H1 (cell line): ENCODE results near the gene LGR4. TPM values are rescaled to one million over a fixed set of nuclear protein-coding genes. Genes with fewer than 3 reads are reported as not detected.

Source experiments
- CTCF ChIA-PET: fragments of 300-600 bp; sonication (Branson Sonifier 250); formaldehyde crosslinking; loops from one replicate; lab custom pipeline; 2021; ENCODE audit not compliant: partially characterized antibody; lab: Charles Lee
- POLR2A ChIA-PET: fragments of 300-600 bp; sonication (Branson Sonifier 250); formaldehyde crosslinking; loops from one replicate; lab custom pipeline; 2021; ENCODE audit warnings: inconsistent platforms; ENCODE audit not compliant: partially characterized antibody; lab: Charles Lee
- DNase-seq, 2 experiments: peaks; one replicate each; pipeline versions ENCODE4 v3.0.0 to v3.0.0-alpha.2; 2010 to 2022; ENCODE audit warnings: low spot score in 2 of 2, low read depth in 1 of 2, mixed read lengths in 1 of 2
- FAIRE-seq: peaks from 2 replicates; lab custom pipeline; 2011; peaks lifted over from hg19 to GRCh38; lab: Jason Lieb, UNC
- H2AFZ ChIP-seq: 2 replicates; pipeline ENCODE4 v1.8.1; 2012; ENCODE audit warnings: low read length, inconsistent platforms
- H2AK5ac ChIP-seq: 2 replicates; pipeline ENCODE4 v1.6.1; 2013; ENCODE audit warnings: low read depth, low read length
- H2BK120ac ChIP-seq: replicated peaks from 2 replicates; pipeline ENCODE3; 2013; ENCODE audit warnings: low read depth, low read length, inconsistent platforms
- H2BK12ac ChIP-seq: 2 replicates; pipeline ENCODE4 v1.6.1; 2013; ENCODE audit warnings: low read depth, low read length
- H2BK15ac ChIP-seq: 2 replicates; pipeline ENCODE4 v1.6.1; 2013; ENCODE audit warnings: low read length
- H2BK20ac ChIP-seq: 2 replicates; pipeline ENCODE4 v1.6.1; 2013; ENCODE audit warnings: low read length
- H2BK5ac ChIP-seq: 2 replicates; pipeline ENCODE4 v1.6.1; 2013; ENCODE audit warnings: low read depth, low read length
- H3K14ac ChIP-seq: 2 replicates; pipeline ENCODE4 v1.6.1; 2013; ENCODE audit warnings: inconsistent platforms; ENCODE audit not compliant: insufficient read length
- H3K18ac ChIP-seq: 2 replicates; pipeline ENCODE4 v1.6.1; 2013; ENCODE audit warnings: low read length; ENCODE audit errors: extremely low read depth
- H3K23ac ChIP-seq: 2 replicates; pipeline ENCODE4 v1.6.1; 2013; ENCODE audit warnings: inconsistent platforms; ENCODE audit not compliant: insufficient read length
- H3K23me2 ChIP-seq: 2 replicates; pipeline ENCODE4 v1.6.1; 2013; ENCODE audit warnings: low read depth, low read length
- H3K27ac ChIP-seq: 2 replicates; pipeline ENCODE4 v1.6.1; 2011; ENCODE audit warnings: low read depth, low read length, inconsistent platforms
- H3K27me3 ChIP-seq, 4 experiments: replicated peaks in 1 of 4; 1 replicate in 1 of 4; 2 replicates in 3 of 4; pipeline versions ENCODE4 v1.6.1 to v1.8.1; 2011 to 2013; ENCODE audit warnings: low read length in 3 of 4, mild to moderate bottlenecking in 3 of 4, inconsistent platforms in 2 of 4, mixed read lengths in 2 of 4, moderate library complexity in 1 of 4; ENCODE audit not compliant: control insufficient read depth in 3 of 4, insufficient read depth in 3 of 4; ENCODE audit errors: extremely low read depth in 1 of 4
- H3K36me3 ChIP-seq, 4 experiments: 2 replicates each; pipeline versions ENCODE4 v1.6.1 to v1.8.1; 2011 to 2013; ENCODE audit warnings: mild to moderate bottlenecking in 4 of 4, low read length in 3 of 4, moderate library complexity in 2 of 4, control low read depth in 1 of 4, inconsistent platforms in 1 of 4; ENCODE audit not compliant: insufficient read depth in 4 of 4, control insufficient read depth in 2 of 4
- H3K4ac ChIP-seq: replicated peaks from 2 replicates; pipeline ENCODE3; 2013; ENCODE audit warnings: low read length, low read depth, mixed read lengths, inconsistent platforms; ENCODE audit not compliant: insufficient read length
- H3K4me1 ChIP-seq, 4 experiments: replicated peaks in 1 of 4; 1 replicate in 1 of 4; 2 replicates in 3 of 4; pipeline versions ENCODE4 v1.6.1 to v1.8.1; 2011 to 2013; ENCODE audit warnings: low read length in 3 of 4, inconsistent platforms in 2 of 4, mixed read lengths in 1 of 4; ENCODE audit not compliant: insufficient read depth in 4 of 4, control insufficient read depth in 3 of 4
- H3K4me2 ChIP-seq, 2 experiments: 2 replicates each; pipeline versions ENCODE4 v1.6.1 to v1.8.1; 2011 to 2013; ENCODE audit warnings: low read depth in 2 of 2, low read length in 2 of 2, control low read depth in 1 of 2, inconsistent platforms in 1 of 2, mild to moderate bottlenecking in 1 of 2; ENCODE audit not compliant: insufficient read depth in 1 of 2
- H3K4me3 ChIP-seq, 4 experiments: fragments of 200-600, 300-600 bp in 1 of 4; sonication (generic), shearing (Covaris generic), sonication (Bioruptor Twin) in 1 of 4; 2 replicates each; pipeline versions ENCODE4 v1.5.1 to v1.8.1; 2011 to 2016; ENCODE audit warnings: low read length in 4 of 4, low read depth in 3 of 4, control low read depth in 2 of 4, inconsistent platforms in 2 of 4, mild to moderate bottlenecking in 2 of 4, mixed read lengths in 1 of 4, moderate library complexity in 1 of 4; ENCODE audit not compliant: insufficient read depth in 2 of 4; ENCODE audit errors: extremely low read depth in 1 of 4
- H3K56ac ChIP-seq: replicated peaks from 2 replicates; pipeline ENCODE3; 2013; ENCODE audit warnings: low read depth, mild to moderate bottlenecking, mixed read lengths, low read length, inconsistent platforms; ENCODE audit not compliant: insufficient read length
- H3K79me1 ChIP-seq: 2 replicates; pipeline ENCODE4 v1.6.1; 2013; ENCODE audit warnings: low read depth, low read length, control low read depth
- H3K79me2 ChIP-seq, 2 experiments: 2 replicates each; pipeline versions ENCODE4 v1.6.1 to v1.8.1; 2012 to 2013; ENCODE audit warnings: low read length in 2 of 2, mild to moderate bottlenecking in 2 of 2, inconsistent platforms in 1 of 2; ENCODE audit not compliant: insufficient read depth in 2 of 2, control insufficient read depth in 1 of 2
- H3K9ac ChIP-seq, 4 experiments: replicated peaks in 1 of 4; 1 replicate in 1 of 4; 2 replicates in 3 of 4; pipeline versions ENCODE4 v1.6.1 to v1.8.1; 2011 to 2013; ENCODE audit warnings: low read depth in 3 of 4, low read length in 3 of 4, control low read depth in 2 of 4, mild to moderate bottlenecking in 2 of 4, moderate library complexity in 2 of 4, inconsistent platforms in 1 of 4; ENCODE audit errors: extremely low read depth in 1 of 4
- H3K9me3 ChIP-seq, 2 experiments: 2 replicates each; pipeline versions ENCODE4 v1.6.1 to v1.8.1; 2012 to 2013; ENCODE audit warnings: mild to moderate bottlenecking in 2 of 2, moderate library complexity in 2 of 2, control low read depth in 1 of 2, inconsistent platforms in 1 of 2, low read depth in 1 of 2, low read length in 1 of 2, mixed read lengths in 1 of 2; ENCODE audit not compliant: insufficient read depth in 2 of 2
- H4K20me1 ChIP-seq, 2 experiments: replicated peaks in 1 of 2; 2 replicates each; pipeline versions ENCODE3 to v1.8.1; 2011 to 2013; ENCODE audit warnings: inconsistent platforms in 2 of 2, low read length in 2 of 2, mild to moderate bottlenecking in 1 of 2; ENCODE audit not compliant: insufficient read depth in 2 of 2, control insufficient read depth in 1 of 2
- H4K5ac ChIP-seq: 2 replicates; pipeline ENCODE4 v1.6.1; 2013; ENCODE audit warnings: low read length, low read depth, mixed read lengths, inconsistent platforms; ENCODE audit not compliant: insufficient read length
- H4K8ac ChIP-seq: 2 replicates; pipeline ENCODE4 v1.8.0; 2013; ENCODE audit warnings: mild to moderate bottlenecking, moderate library complexity, low read length, inconsistent platforms; ENCODE audit not compliant: insufficient read depth; ENCODE audit errors: extremely low read depth
- H4K91ac ChIP-seq: replicated peaks from 2 replicates; pipeline ENCODE3; 2013; ENCODE audit warnings: low read length, mixed read lengths, inconsistent platforms; ENCODE audit not compliant: insufficient read length
- CTCF ChIP-seq, 3 experiments: IDR thresholded peaks; 1 replicate in 2 of 3; 2 replicates in 1 of 3; pipeline versions ENCODE4 v1.5.1 to v1.6.1; 2011; ENCODE audit warnings: low read length in 3 of 3, mild to moderate bottlenecking in 3 of 3, inconsistent platforms in 2 of 3, low read depth in 1 of 3, moderate library complexity in 1 of 3; ENCODE audit not compliant: insufficient read depth in 1 of 3; ENCODE audit errors: control extremely low read depth in 1 of 3
- FOSL1 ChIP-seq: IDR thresholded peaks from 2 replicates; pipeline ENCODE4 v1.6.1; 2011; ENCODE audit warnings: mild to moderate bottlenecking, low read depth, low read length, moderate library complexity; ENCODE audit not compliant: insufficient read depth
- JUND ChIP-seq: IDR thresholded peaks from 2 replicates; pipeline ENCODE4 v1.6.1; 2011; ENCODE audit warnings: mild to moderate bottlenecking, improper control_type of control experiment, low read length
- MAFK ChIP-seq: IDR thresholded peaks from 2 replicates; pipeline ENCODE4 v1.6.1; 2012; ENCODE audit warnings: low read depth, mild to moderate bottlenecking, improper control_type of control experiment, low read length
- NRF1 ChIP-seq: IDR thresholded peaks from 2 replicates; pipeline ENCODE4 v1.6.1; 2011; ENCODE audit warnings: mild to moderate bottlenecking, low read depth, low read length, improper control_type of control experiment
- RNF2 ChIP-seq: fragments of 200-900, 300-1000 bp; sonication (generic); IDR thresholded peaks from 2 replicates; pipeline ENCODE4 v1.7.1; 2016; ENCODE audit warnings: borderline replicate concordance, low read depth, mild to moderate bottlenecking, antibody characterized with exemption, low read length; ENCODE audit not compliant: poor library complexity, severe bottlenecking; ENCODE audit errors: missing control alignments
- TAF7 ChIP-seq: optimal IDR thresholded peaks from 2 replicates; pipeline ENCODE3; 2011; ENCODE audit warnings: low read depth, mild to moderate bottlenecking, inconsistent platforms, low read length, moderate library complexity, borderline replicate concordance
- TCF12 ChIP-seq: IDR thresholded peaks from 2 replicates; pipeline ENCODE4 v1.6.1; 2011; ENCODE audit warnings: low read depth, mild to moderate bottlenecking, low read length
- ZNF274 ChIP-seq: IDR thresholded peaks from 2 replicates; pipeline ENCODE4 v1.7.0; 2012; ENCODE audit warnings: low read length, borderline replicate concordance; ENCODE audit errors: extremely low read depth
- WGBS, 2 experiments: shearing (Covaris generic) in 1 of 2; methylation state at CpG; one replicate each; pipeline versions ENCODE4 v1.1.6 to v1.1.7; 2013 to 2015; ENCODE audit warnings: low lambda C conversion rate in 2 of 2, mixed read lengths in 2 of 2, inconsistent platforms in 1 of 2, low coverage in 1 of 2, missing lambda C conversion rate in 1 of 2; ENCODE audit not compliant: insufficient replicate concordance in 2 of 2, insufficient coverage in 1 of 2, insufficient read length in 1 of 2; ENCODE audit errors: extremely low coverage in 1 of 2, missing lambda C conversion rate in 1 of 2; 5-methylcytosine and 5-hydroxymethylcytosine counted together
- polyA plus RNA-seq, 7 experiments: library from polyadenylated mRNA; depleted of rRNA in 3 of 7; stranded (reverse) in 5 of 7; unstranded in 2 of 7; fragments of >200 nt in 5 of 7; fragments of 200-250 nt in 2 of 7; gene quantifications; 1 replicate in 5 of 7; 2 replicates in 1 of 7; 4 replicates in 1 of 7; pipeline versions ENCODE4 v1.2.1 to v1.2.3, GENCODE V29; 2011 to 2013; ENCODE audit warnings: missing spikeins in 2 of 7, mixed read lengths in 2 of 7
- total RNA-seq: library from RNA; stranded (reverse); fragmentation: NEBNext Ultra II Directional; extraction: Animal tissue kit (Norgen Biotek cat#: 25700); gene quantifications from 2 replicates; pipeline ENCODE4 v1.2.1, GENCODE V29; 2021

LGR4 gene
- total and polyA plus RNA-seq, 2 of the 8 experiments (the other 6 are each of a cell fraction or from before 2014, with no cell fraction given): 26.6 to 61.7 TPM

DNA sequence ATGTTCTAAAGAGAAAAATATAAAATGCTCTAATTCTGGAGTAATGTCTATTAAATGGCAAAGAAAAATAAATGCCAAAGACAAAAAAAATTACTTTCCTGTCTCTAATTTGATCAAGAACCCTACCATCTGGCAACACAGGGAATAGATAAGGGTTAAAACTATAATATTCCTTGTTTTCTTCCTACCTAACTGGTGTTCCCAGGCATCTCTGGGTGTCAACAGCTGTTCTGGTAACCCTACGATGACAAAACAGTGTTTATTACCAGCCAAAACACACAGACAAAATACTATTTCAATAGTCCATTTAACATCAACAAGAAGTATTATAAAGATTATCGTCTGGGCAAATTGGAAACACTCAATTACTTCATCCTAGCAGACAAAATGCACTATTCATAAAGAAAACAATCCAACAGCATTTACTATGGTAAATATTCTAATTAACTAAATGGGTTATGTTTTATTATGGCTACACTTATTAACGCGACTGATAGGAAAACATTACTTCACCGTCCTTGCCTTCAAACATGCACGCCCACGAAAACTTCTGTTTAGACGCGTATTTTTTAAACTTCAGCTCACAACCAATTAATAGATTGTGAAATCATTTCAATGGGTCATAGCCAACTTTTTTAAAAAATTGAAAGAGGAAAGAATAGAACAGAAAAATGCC lies 50.6 kb downstream of the LGR4 start:
- Histone ChIP-seq H2BK120ac (no peak overlapping the region), H2AK5ac (no peak overlapping the region), H3K18ac (no peak overlapping the region), H3K4me1 (peaks cover 0 to 20% (median 3%) of the 10 kb centered on the region in 4 experiments; a peak in 4 of 7 replicates), H3K56ac (no peak overlapping the region), H3K27me3 (no peaks in the 10 kb centered on the region), H3K4ac (no peak overlapping the region), H2BK20ac (no peak overlapping the region), H3K9ac (no peak overlapping the region), H3K4me3 (no peak overlapping the region), H3K27ac (no peak overlapping the region), H3K23me2 (no peaks in the 10 kb centered on the region), H3K14ac (no peak overlapping the region), H2BK12ac (no peak overlapping the region), H3K36me3 (no peaks in the 10 kb centered on the region), H3K4me2 (no peak overlapping the region), H4K8ac (no peak overlapping the region), H3K23ac (no peak overlapping the region), H2BK5ac (no peak overlapping the region), H2BK15ac (no peak overlapping the region), H4K20me1 (peaks cover 0 to 8% of the 10 kb centered on the region in 2 experiments), H2AFZ (no peak overlapping the region), H4K91ac (no peak overlapping the region), H3K79me1 (peaks cover 6% of the 10 kb centered on the region; the same call in 1 of the 2 replicates), H4K5ac (no peak overlapping the region), H3K9me3 (no peaks in the 10 kb centered on the region), H3K79me2 (peaks cover 5 to 99% of the 10 kb centered on the region in 2 experiments; a peak in 3 of 4 replicates)
- DNase-seq (no peak), FAIRE-seq (no peak)
- 87% methylated on average over 9 of the region's 9 CpGs; no CpG with 5 or more reads in 1 of the 2 experiments for WGBS, 2 experiments
- POLR2A ChIA-PET: interaction anchor here (1.3 to 2.2 kb wide), 2 partner anchors 8 to 26 kb away, joined by 3 to 8 read pairs; no protein-coding TSS in a partner anchor
- TF ChIP-seq MAFK: no peak
- no peak for TF ChIP-seq FOSL1
- TF ChIP-seq ZNF274: no peak
- TF ChIP-seq TAF7: no peak
- no peak for TF ChIP-seq TCF12
- TF ChIP-seq JUND: no peak
- TF ChIP-seq CTCF (IDR thresholded peaks at IDR 0.05; ENCODE audit: control extremely low read depth in 1 of 3, insufficient read depth in 1 of 3, low read depth in 1 of 3, low read length in 3 of 3): no peak
- TF ChIP-seq RNF2: no peak
- no peak for TF ChIP-seq NRF1
- CTCF ChIA-PET: interaction anchor here (0.5 to 2.6 kb wide), 4 partner anchors 9 to 63 kb away, joined by 3 to 10 read pairs (median 6); no protein-coding TSS in a partner anchor
